Breast epithelium (tissue), 3 donors: ENCODE results near the gene C9orf153.

Experiments
- CTCF ChIP-seq, 3 donors: fragments of 450-650 bp; IDR thresholded peaks; one replicate each; pipeline ENCODE4 v1.5.1; 2016 to 2017; ENCODE audit warnings: antibody characterized with exemption in 3 of 3, mild to moderate bottlenecking in 3 of 3, moderate library complexity in 3 of 3
- POLR2AphosphoS5 ChIP-seq, 3 donors: sonication (generic); formaldehyde crosslinking; IDR thresholded peaks; one replicate each; pipeline ENCODE4 v1.6.1; 2017; ENCODE audit warnings: antibody characterized with exemption in 3 of 3

DNA sequence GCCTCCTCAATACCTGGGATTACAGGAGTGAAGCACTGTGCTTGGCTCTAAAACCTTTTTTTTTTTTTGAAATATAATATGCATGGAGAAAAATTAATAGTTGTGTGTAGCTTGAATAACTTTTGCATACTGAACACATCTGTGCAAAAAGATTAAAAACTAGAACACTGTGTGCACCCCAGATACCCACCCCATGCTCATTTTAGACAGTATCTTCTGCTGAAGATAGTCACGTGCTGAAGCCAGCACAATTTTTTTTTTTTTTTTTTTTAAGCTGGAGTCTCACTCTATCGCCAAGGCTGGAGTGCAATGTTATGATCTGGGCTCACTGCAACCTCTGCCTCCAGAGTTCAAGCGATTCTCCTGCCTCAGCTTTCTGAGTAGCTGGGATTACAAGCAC lies 39.9 kb downstream of the C9orf153 start:
- TF ChIP-seq CTCF (IDR thresholded peaks at IDR 0.05) (no peak), POLR2AphosphoS5 (IDR thresholded peaks at IDR 0.05) (no peak)
